ENCODE results near the gene ARHGAP26.

The ARHGAP26 gene

GRCh38 chr5:143149759-143150158 is 379.6 kb downstream of the ARHGAP26 start:
- H3K27ac ChIP-seq (ENCODE audit: low read depth, low read length) = no peak overlapping the region
- no peak overlapping the region for H3K4me3 ChIP-seq (ENCODE audit: low read depth, low read length)
- H3K27me3 ChIP-seq (ENCODE audit: control insufficient read depth, insufficient read depth, low read length) = no peaks in the 10 kb centered on the region
- no peak overlapping the region for H3K9ac ChIP-seq (ENCODE audit: low read depth, low read length)
- H3K36me3 ChIP-seq (ENCODE audit: control insufficient read depth, insufficient read depth, low read length) = no peaks in the 10 kb centered on the region
- no peaks in the 10 kb centered on the region for H3K9me3 ChIP-seq (ENCODE audit: control insufficient read depth, insufficient read depth, low read length)
- peaks cover 4% of the 10 kb centered on the region; the same call in 1 of the 2 replicates for H3K4me1 ChIP-seq (ENCODE audit: control insufficient read depth, insufficient read depth, low read length)

DNA sequence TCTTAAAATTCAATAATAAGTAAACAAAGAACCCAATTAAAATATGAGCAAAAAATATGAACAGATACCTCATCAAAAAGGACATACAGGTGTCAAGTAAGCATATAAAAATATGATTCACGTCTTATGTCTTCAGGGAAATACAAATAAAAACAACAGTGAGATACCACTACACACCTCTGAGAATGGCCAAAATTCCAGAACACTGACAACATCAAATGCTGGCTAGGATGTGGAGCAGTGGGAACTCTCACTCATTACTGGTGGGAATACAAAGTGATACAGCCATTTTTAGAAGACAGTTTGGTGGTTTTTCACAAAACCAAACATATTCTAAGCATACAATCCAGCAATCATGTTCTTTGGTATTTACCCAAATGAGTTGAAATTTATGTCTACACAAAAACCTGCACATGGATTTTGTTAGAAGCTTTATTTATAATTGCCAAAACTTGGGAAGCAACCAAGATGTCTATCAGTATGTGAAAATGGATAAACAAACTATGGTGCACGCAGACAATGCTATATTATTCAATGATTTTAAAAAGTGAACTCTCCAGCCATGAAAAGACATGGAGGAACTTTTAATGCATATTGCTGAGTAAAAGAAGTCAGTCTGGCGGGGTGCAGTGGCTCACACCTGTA is 381.0 kb downstream of the ARHGAP26 start:
- H3K9ac ChIP-seq (ENCODE audit: low read depth, low read length) = no peak overlapping the region
- H3K27me3 ChIP-seq (ENCODE audit: control insufficient read depth, insufficient read depth, low read length) = no peaks in the 10 kb centered on the region
- no peak overlapping the region for H3K27ac ChIP-seq (ENCODE audit: low read depth, low read length)

DNA sequence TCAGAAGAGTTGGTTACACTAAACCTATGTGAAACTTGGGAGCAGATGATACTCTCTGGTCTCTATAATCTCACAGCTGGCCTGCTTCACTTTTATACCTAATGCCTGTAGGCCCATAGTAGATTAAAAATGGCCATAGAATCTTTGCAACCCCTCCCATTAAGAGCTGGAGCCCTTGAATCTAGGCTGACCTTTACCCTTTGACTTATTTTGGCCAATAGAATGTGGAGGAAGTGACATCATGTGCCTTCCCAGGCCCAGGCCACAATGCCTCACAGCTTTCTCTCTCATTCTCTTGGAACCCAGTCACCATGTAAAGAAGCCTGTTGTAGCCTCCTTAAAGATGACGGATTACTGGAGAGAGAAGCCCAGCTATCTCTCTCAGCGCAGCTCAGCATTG is 382.3 kb downstream of the ARHGAP26 start:
- Histone ChIP-seq H3K9me3 (ENCODE audit: control insufficient read depth, insufficient read depth, low read length) (no peaks in the 10 kb centered on the region), H3K27me3 (ENCODE audit: control insufficient read depth, insufficient read depth, low read length) (no peaks in the 10 kb centered on the region), H3K4me1 (ENCODE audit: control insufficient read depth, insufficient read depth, low read length) (peaks cover 8% of the 10 kb centered on the region), H3K36me3 (ENCODE audit: control insufficient read depth, insufficient read depth, low read length) (no peaks in the 10 kb centered on the region), H3K4me3 (ENCODE audit: low read depth, low read length) (no peak overlapping the region), H3K27ac (ENCODE audit: low read depth, low read length) (no peak overlapping the region), H3K9ac (ENCODE audit: low read depth, low read length) (no peak overlapping the region)

More for the DNA sequence above, 381.0 kb downstream of the ARHGAP26 start:
- Histone ChIP-seq H3K4me1 (ENCODE audit: control insufficient read depth, insufficient read depth, low read length) (peaks cover 8% of the 10 kb centered on the region), H3K9me3 (ENCODE audit: control insufficient read depth, insufficient read depth, low read length) (no peaks in the 10 kb centered on the region), H3K4me3 (ENCODE audit: low read depth, low read length) (no peak overlapping the region), H3K36me3 (ENCODE audit: control insufficient read depth, insufficient read depth, low read length) (no peaks in the 10 kb centered on the region)

- peaks cover 8% of the 10 kb centered on the region for H3K4me1 ChIP-seq (ENCODE audit: control insufficient read depth, insufficient read depth, low read length)
- no peaks in the 10 kb centered on the region for H3K27me3 ChIP-seq (ENCODE audit: control insufficient read depth, insufficient read depth, low read length)
- no peak overlapping the region for H3K9ac ChIP-seq (ENCODE audit: low read depth, low read length)
- no peaks in the 10 kb centered on the region for H3K9me3 ChIP-seq (ENCODE audit: control insufficient read depth, insufficient read depth, low read length)
- no peak overlapping the region for H3K27ac ChIP-seq (ENCODE audit: low read depth, low read length)
- no peak overlapping the region for H3K4me3 ChIP-seq (ENCODE audit: low read depth, low read length)
- H3K36me3 ChIP-seq (ENCODE audit: control insufficient read depth, insufficient read depth, low read length) = no peaks in the 10 kb centered on the region
These were observed 383.3 kb downstream of the ARHGAP26 start for GRCh38 chr5:143153332-143154119.

DNA sequence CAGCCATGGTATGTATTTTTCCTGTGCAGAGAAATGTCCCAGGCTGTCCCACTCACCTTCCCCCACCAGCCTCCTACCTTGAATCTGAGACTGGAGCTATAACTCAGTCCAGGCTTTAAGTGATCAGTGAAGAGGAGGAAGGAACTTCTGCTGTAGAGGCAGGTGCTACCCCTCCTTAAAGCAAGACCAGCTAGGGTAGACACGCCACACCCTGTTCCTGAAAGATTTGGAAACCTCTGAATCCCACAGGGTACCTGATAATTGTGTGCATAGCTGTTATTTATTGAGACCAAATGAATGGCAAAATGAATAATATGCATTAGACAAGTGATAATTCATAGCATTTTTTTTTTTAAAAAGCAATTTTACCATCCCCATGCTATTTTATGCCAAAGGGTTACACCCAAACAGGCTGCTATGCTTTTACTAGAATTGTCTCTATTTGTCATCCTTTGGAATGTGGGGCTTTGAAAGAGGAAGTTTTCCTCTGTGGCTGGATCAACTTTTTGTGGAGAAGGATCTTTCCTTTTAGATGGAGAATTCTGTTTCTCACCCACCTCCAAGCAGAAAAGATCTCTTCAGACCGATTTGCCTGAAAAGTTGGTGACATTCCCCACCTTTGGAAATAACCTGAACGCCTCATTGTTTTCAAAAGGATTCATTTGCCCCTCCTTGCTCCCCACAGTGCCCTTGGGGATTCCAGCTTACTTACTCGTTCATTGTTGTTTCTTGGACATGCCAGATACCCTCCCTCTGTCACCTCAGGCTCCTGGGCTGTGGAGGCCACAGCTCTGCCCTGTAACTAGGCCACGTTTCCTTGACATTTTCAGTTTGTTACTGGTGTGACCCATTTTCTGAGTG is 384.6 kb downstream of the ARHGAP26 start:
- H3K4me1 ChIP-seq (ENCODE audit: control insufficient read depth, insufficient read depth, low read length) = peaks cover 8% of the 10 kb centered on the region
- no peak overlapping the region for H3K9ac ChIP-seq (ENCODE audit: low read depth, low read length)
- H3K36me3 ChIP-seq (ENCODE audit: control insufficient read depth, insufficient read depth, low read length) = no peaks in the 10 kb centered on the region
- no peaks in the 10 kb centered on the region for H3K9me3 ChIP-seq (ENCODE audit: control insufficient read depth, insufficient read depth, low read length)
- peak overlapping the region; percentile 36 for H3K27ac ChIP-seq (ENCODE audit: low read depth, low read length)
- no peak overlapping the region for H3K4me3 ChIP-seq (ENCODE audit: low read depth, low read length)
- H3K27me3 ChIP-seq (ENCODE audit: control insufficient read depth, insufficient read depth, low read length) = no peaks in the 10 kb centered on the region

DNA sequence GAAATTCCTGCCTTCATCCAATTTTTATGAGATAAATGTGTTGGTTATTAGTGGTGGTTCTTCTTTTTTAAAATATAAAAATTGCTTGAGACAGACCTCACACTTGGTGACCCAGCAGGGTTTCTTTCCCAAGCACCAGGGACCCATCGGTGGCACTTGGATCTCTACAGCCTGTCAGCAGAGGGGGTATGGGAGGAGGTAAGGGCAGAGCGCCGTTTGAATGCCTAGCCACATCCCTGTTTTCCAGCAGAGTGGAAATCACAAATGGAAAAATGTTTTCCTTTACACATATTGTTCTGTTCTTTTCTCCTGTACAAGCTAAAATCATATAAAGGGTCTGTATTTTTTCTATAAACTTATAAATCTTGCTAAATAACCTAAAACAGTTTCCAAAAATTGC is 385.3 kb downstream of the ARHGAP26 start:
- Histone ChIP-seq H3K9ac (ENCODE audit: low read depth, low read length) (no peak overlapping the region), H3K36me3 (ENCODE audit: control insufficient read depth, insufficient read depth, low read length) (no peaks in the 10 kb centered on the region), H3K27ac (ENCODE audit: low read depth, low read length) (peak overlapping the region; percentile 36), H3K9me3 (ENCODE audit: control insufficient read depth, insufficient read depth, low read length) (no peaks in the 10 kb centered on the region), H3K4me3 (ENCODE audit: low read depth, low read length) (no peak overlapping the region), H3K4me1 (ENCODE audit: control insufficient read depth, insufficient read depth, low read length) (peaks cover 8% of the 10 kb centered on the region), H3K27me3 (ENCODE audit: control insufficient read depth, insufficient read depth, low read length) (no peaks in the 10 kb centered on the region)

GRCh38 chr5:143156086-143156485 is 385.9 kb downstream of the ARHGAP26 start:
- H3K27me3 ChIP-seq (ENCODE audit: control insufficient read depth, insufficient read depth, low read length) = no peaks in the 10 kb centered on the region
- no peak overlapping the region for H3K27ac ChIP-seq (ENCODE audit: low read depth, low read length)
- no peak overlapping the region for H3K4me3 ChIP-seq (ENCODE audit: low read depth, low read length)
- H3K4me1 ChIP-seq (ENCODE audit: control insufficient read depth, insufficient read depth, low read length) = peaks cover 8% of the 10 kb centered on the region
- no peaks in the 10 kb centered on the region for H3K9me3 ChIP-seq (ENCODE audit: control insufficient read depth, insufficient read depth, low read length)
- H3K36me3 ChIP-seq (ENCODE audit: control insufficient read depth, insufficient read depth, low read length) = no peaks in the 10 kb centered on the region
- no peak overlapping the region for H3K9ac ChIP-seq (ENCODE audit: low read depth, low read length)

- Histone ChIP-seq H3K9me3 (ENCODE audit: control insufficient read depth, insufficient read depth, low read length) (no peaks in the 10 kb centered on the region), H3K9ac (ENCODE audit: low read depth, low read length) (no peak overlapping the region), H3K4me1 (ENCODE audit: control insufficient read depth, insufficient read depth, low read length) (peaks cover 8% of the 10 kb centered on the region), H3K27me3 (ENCODE audit: control insufficient read depth, insufficient read depth, low read length) (no peaks in the 10 kb centered on the region), H3K36me3 (ENCODE audit: control insufficient read depth, insufficient read depth, low read length) (no peaks in the 10 kb centered on the region), H3K4me3 (ENCODE audit: low read depth, low read length) (no peak overlapping the region), H3K27ac (ENCODE audit: low read depth, low read length) (no peak overlapping the region)
These were observed 386.4 kb downstream of the ARHGAP26 start for GRCh38 chr5:143156572-143156971.

- peaks cover 8% of the 10 kb centered on the region for H3K4me1 ChIP-seq (ENCODE audit: control insufficient read depth, insufficient read depth, low read length)
- H3K36me3 ChIP-seq (ENCODE audit: control insufficient read depth, insufficient read depth, low read length) = no peaks in the 10 kb centered on the region
- H3K4me3 ChIP-seq (ENCODE audit: low read depth, low read length) = no peak overlapping the region
- H3K9ac ChIP-seq (ENCODE audit: low read depth, low read length) = no peak overlapping the region
- no peaks in the 10 kb centered on the region for H3K27me3 ChIP-seq (ENCODE audit: control insufficient read depth, insufficient read depth, low read length)
- no peaks in the 10 kb centered on the region for H3K9me3 ChIP-seq (ENCODE audit: control insufficient read depth, insufficient read depth, low read length)
- H3K27ac ChIP-seq (ENCODE audit: low read depth, low read length) = no peak overlapping the region
These were observed 388.9 kb downstream of the ARHGAP26 start for GRCh38 chr5:143159031-143159430.

DNA sequence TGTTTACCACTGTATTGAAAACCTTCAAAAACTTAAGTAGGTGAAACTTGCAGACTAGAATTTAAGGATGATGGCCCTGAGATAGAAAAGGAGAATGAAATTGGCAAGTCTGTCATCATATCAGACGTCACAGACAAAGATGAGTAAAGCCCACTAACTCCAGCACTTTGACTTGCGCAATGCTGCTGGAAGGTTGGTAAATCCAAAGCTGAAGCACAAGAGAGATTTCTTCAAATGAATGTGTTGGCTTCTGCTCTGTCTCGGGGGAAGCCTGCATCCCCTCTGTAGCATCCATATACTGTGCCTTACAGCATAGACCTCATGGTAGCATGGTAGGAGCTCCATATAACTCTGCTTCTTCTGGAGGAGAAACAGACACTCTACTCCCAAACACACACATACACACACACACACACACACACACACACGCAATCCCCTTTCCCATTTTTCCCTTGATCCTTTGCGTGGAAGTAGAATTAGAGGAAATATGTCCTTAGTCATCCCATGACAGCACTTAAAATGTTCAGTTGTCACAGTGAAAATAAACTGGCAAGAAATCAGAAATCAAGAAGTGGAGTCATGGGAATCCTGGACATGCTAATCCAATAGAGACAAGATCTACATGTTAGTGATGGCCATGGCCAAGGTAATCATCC is 391.8 kb downstream of the ARHGAP26 start:
- Histone ChIP-seq H3K9ac (ENCODE audit: low read depth, low read length) (no peak overlapping the region), H3K9me3 (ENCODE audit: control insufficient read depth, insufficient read depth, low read length) (no peaks in the 10 kb centered on the region), H3K36me3 (ENCODE audit: control insufficient read depth, insufficient read depth, low read length) (no peaks in the 10 kb centered on the region), H3K27ac (ENCODE audit: low read depth, low read length) (no peak overlapping the region), H3K27me3 (ENCODE audit: control insufficient read depth, insufficient read depth, low read length) (no peaks in the 10 kb centered on the region), H3K4me3 (ENCODE audit: low read depth, low read length) (no peak overlapping the region), H3K4me1 (ENCODE audit: control insufficient read depth, insufficient read depth, low read length) (no peaks in the 10 kb centered on the region)
